ENCODE data around the gene ADGRV1. TPM values are rescaled to one million over a fixed set of nuclear protein-coding genes. Genes with fewer than 3 reads are reported as not detected.
"Not testable (repeated sequence)": the region's sequence is repeated elsewhere in the genome, so short reads cannot be mapped to it uniquely, and the experiment has no call there.

The ADGRV1 gene
- total RNA-seq, 4 donors from 2014 or later: 6.0 to 37.0 (median 10.6) TPM

DNA sequence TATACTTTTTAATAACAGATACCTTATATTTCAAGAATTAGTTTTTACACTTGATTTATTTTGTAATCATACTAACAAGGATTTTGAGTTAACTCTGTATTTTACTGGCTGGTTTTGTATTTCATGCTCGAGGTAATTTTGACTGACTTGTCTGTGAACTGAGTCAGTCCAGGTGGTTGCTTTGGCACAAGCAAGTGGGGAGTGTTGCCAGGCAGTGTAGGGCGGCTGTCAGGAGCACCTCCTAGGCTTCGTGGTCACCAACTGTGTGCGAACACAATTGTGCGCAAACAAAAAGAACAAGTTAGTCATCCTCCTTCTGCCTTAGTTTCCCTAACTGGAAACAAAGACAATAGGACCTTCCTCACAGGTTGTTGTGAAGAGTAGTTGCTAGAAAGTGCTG, 286.3 kb downstream of the ADGRV1 start:
- in situ Hi-C loops (cut with MboI; ENCODE audit: low pct_ligation_motif_present in 1 of 4, low pct_unique_long_range_greater_than_20kb in 1 of 4, low sequenced_read_pairs in 3 of 4) (no loop called here), intact Hi-C loops (cut with DNase I; ENCODE audit: low total_unique reads) (no loop called here)
- Histone ChIP-seq H3K36me3 (no peaks in the 10 kb centered on the region), H3K4me1 (no peaks in the 10 kb centered on the region), H3K27ac (no peak overlapping the region), H3K9me3 (no peaks in the 10 kb centered on the region), H3K27me3 (no peaks in the 10 kb centered on the region), H3K4me3 (no peak overlapping the region)
- no peak for DNase-seq
- TF ChIP-seq, protein P1, sequence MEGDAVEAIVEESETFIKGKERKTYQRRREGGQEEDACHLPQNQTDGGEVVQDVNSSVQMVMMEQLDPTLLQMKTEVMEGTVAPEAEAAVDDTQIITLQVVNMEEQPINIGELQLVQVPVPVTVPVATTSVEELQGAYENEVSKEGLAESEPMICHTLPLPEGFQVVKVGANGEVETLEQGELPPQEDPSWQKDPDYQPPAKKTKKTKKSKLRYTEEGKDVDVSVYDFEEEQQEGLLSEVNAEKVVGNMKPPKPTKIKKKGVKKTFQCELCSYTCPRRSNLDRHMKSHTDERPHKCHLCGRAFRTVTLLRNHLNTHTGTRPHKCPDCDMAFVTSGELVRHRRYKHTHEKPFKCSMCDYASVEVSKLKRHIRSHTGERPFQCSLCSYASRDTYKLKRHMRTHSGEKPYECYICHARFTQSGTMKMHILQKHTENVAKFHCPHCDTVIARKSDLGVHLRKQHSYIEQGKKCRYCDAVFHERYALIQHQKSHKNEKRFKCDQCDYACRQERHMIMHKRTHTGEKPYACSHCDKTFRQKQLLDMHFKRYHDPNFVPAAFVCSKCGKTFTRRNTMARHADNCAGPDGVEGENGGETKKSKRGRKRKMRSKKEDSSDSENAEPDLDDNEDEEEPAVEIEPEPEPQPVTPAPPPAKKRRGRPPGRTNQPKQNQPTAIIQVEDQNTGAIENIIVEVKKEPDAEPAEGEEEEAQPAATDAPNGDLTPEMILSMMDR (IDR thresholded peaks at IDR 0.05): no peak
- TF ChIP-seq POLR2AphosphoS5 (IDR thresholded peaks at IDR 0.05) (no peak), EP300 (IDR thresholded peaks at IDR 0.05; ENCODE audit: low read depth) (no peak), POLR2A (IDR thresholded peaks at IDR 0.05) (no peak)
- WGBS, 2 donors (ENCODE audit: low coverage in 1 of 2): 73 to 83% methylated on average over 4 to 5 of the region's 5 CpGs

DNA sequence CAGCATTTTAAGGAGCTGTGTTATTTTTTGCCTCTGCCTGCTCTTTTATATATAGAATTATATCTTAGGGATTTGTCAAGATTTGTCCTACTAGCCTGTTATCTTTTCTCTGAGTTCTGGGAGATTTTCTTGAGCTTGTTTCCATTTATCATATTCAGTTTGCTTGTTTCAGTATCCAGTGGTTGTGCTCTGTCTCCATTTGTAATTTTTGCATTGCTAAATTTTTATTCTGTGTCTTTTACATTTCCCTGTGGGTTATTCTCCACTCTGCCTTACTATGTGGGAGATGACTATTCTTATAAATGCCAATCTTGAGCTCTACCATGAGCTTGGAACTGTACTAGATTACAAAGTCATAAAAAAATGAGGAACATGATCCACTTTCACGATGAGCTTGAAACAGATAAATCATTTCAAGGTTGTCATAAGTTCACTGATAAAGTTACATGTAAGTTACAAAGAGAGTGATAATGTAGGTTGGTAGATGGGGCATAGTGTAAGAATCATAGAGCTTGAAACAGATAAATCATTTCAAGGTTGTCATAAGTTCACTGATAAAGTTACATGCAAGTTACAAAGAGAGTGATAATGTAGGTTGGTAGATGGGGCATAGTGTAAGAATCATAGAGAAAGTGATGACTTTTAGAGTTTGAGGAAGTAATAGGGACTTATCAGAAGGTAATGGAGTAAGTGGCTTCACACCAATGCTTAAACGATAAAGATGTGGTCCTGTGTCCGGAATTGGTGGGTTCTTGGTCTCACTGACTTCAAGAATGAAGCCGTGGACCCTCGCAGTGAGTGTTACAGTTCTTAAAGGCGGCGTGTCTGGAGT, 287.3 kb downstream of the ADGRV1 start:
- Histone ChIP-seq H3K36me3 (no peaks in the 10 kb centered on the region), H3K27ac (no peak overlapping the region), H3K9me3 (no peaks in the 10 kb centered on the region), H3K27me3 (no peaks in the 10 kb centered on the region), H3K4me1 (no peaks in the 10 kb centered on the region), H3K4me3 (no peak overlapping the region)
- intact Hi-C loops (cut with DNase I; ENCODE audit: low total_unique reads) (no loop called here), in situ Hi-C loops (cut with MboI; ENCODE audit: low pct_ligation_motif_present in 1 of 4, low pct_unique_long_range_greater_than_20kb in 1 of 4, low sequenced_read_pairs in 3 of 4) (no loop called here)
- TF ChIP-seq, protein P1 (IDR thresholded peaks at IDR 0.05): no peak
- no peak for TF ChIP-seq POLR2AphosphoS5 (IDR thresholded peaks at IDR 0.05)
- TF ChIP-seq EP300 (IDR thresholded peaks at IDR 0.05; ENCODE audit: low read depth): no peak
- TF ChIP-seq POLR2A (IDR thresholded peaks at IDR 0.05): no peak
- WGBS, 2 donors (ENCODE audit: low coverage in 1 of 2): 76 to 78% methylated on average over 3 to 7 of the region's 7 CpGs
- DNase-seq: no peak

DNA sequence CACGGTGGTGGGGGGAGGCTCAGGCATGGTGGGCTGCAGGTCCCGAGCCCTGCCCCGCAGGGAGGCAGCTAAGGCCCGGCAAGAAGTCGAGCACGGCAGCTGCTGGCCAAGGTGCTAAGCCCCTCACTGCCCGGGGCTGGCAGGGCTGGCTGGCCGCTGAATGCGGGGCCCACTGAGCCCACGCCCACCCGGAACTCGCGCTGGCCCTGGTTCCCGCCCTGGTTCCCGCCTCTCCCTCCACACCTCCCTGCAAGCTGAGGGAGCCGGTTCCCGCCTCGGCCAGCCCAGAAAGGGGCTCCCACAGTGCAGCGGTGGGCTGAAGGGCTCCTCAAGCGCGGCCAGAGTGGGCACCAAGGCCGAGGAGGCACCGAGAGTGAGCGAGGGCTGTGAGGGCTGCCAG, 289.0 kb downstream of the ADGRV1 start:
- H3K4me1 ChIP-seq; H3K4me3 ChIP-seq; intact Hi-C loops (cut with DNase I; ENCODE audit: low total_unique reads); H3K36me3 ChIP-seq; in situ Hi-C loops (cut with MboI; ENCODE audit: low pct_ligation_motif_present in 1 of 4, low pct_unique_long_range_greater_than_20kb in 1 of 4, low sequenced_read_pairs in 3 of 4); H3K27ac ChIP-seq; H3K27me3 ChIP-seq; H3K9me3 ChIP-seq; DNase-seq: not testable (repeated sequence)
- 98% methylated on average over 8 to 22 of the region's 24 CpGs for WGBS, 2 donors (ENCODE audit: low coverage in 1 of 2)

DNA sequence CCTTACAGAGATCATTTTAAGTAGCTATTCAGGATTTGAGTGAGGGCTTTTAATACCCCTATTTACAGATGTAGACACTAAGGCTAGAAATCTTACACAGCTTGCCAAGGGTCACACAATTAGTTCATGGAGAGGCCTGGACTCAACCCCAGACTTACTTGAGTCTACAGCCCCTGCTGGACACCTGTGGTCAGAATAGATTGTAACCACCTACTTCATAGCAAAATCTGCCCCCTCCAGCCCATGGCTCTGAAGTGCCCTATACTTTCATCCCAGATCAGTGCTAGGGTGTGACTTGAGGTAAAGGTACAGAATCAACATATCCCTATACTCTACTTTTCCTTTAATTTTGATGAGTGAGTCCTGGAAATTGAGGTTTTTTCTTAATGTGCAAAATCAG, 291.3 kb downstream of the ADGRV1 start:
- intact Hi-C loops (cut with DNase I; ENCODE audit: low total_unique reads): no loop called here
- no peaks in the 10 kb centered on the region for H3K27me3 ChIP-seq
- no peaks in the 10 kb centered on the region for H3K36me3 ChIP-seq
- no peak overlapping the region for H3K4me3 ChIP-seq
- H3K9me3 ChIP-seq: no peaks in the 10 kb centered on the region
- no peak for TF ChIP-seq POLR2A (IDR thresholded peaks at IDR 0.05)
- no peak for TF ChIP-seq POLR2AphosphoS5 (IDR thresholded peaks at IDR 0.05)
- TF ChIP-seq, protein P1 (IDR thresholded peaks at IDR 0.05): no peak
- no peak for TF ChIP-seq EP300 (IDR thresholded peaks at IDR 0.05; ENCODE audit: low read depth)
- DNase-seq: no peak
- no peaks in the 10 kb centered on the region for H3K4me1 ChIP-seq
- no peak overlapping the region for H3K27ac ChIP-seq
- in situ Hi-C loops (cut with MboI; ENCODE audit: low pct_ligation_motif_present in 1 of 4, low pct_unique_long_range_greater_than_20kb in 1 of 4, low sequenced_read_pairs in 3 of 4): loop anchor here in 1 of 4 donors (25.0 kb wide), 2 partner anchors 237 to 562 kb away; no protein-coding TSS in a partner anchor

DNA sequence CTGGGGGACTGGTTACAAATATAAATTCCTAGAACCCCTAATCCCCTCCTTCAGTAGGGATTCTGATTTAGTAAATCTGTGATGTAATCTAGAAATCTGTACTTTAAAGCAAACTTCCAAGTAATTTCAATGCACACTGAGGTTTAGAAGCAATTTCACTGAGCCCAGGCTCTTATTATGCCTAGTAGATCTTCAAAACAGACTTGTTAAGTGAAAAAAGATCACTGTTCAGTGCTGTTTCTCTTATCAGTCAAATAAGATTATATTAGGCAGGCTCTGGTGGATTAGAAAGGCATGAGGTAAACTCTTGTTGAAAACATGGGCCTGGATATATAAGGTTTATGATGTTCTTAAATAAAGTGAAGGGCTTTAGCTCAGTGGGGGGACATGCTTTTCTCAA, 293.9 kb downstream of the ADGRV1 start:
- intact Hi-C loops (cut with DNase I; ENCODE audit: low total_unique reads): no loop called here
- no peaks in the 10 kb centered on the region for H3K9me3 ChIP-seq

More for the DNA sequence above, 293.9 kb downstream of the ADGRV1 start:
- TF ChIP-seq EP300 (IDR thresholded peaks at IDR 0.05; ENCODE audit: low read depth) (no peak), POLR2A (IDR thresholded peaks at IDR 0.05) (no peak), POLR2AphosphoS5 (IDR thresholded peaks at IDR 0.05) (no peak)
- TF ChIP-seq, protein P1 (IDR thresholded peaks at IDR 0.05): no peak
- in situ Hi-C loops (cut with MboI; ENCODE audit: low pct_ligation_motif_present in 1 of 4, low pct_unique_long_range_greater_than_20kb in 1 of 4, low sequenced_read_pairs in 3 of 4): loop anchor here in 1 of 4 donors (25.0 kb wide), 2 partner anchors 235 to 560 kb away; no protein-coding TSS in a partner anchor
- Histone ChIP-seq H3K4me3 (no peak overlapping the region), H3K27ac (no peak overlapping the region), H3K36me3 (no peaks in the 10 kb centered on the region), H3K4me1 (no peaks in the 10 kb centered on the region), H3K27me3 (no peaks in the 10 kb centered on the region)
- DNase-seq: no peak
